Measurements from ENCODE around the gene BTN3A1. TPM values are rescaled to one million over a fixed set of nuclear protein-coding genes. Genes with fewer than 3 reads are reported as not detected.

BTN3A1 gene
- total RNA-seq, 2 experiments from 2014 or later = 33.3 to 33.4 TPM

DNA sequence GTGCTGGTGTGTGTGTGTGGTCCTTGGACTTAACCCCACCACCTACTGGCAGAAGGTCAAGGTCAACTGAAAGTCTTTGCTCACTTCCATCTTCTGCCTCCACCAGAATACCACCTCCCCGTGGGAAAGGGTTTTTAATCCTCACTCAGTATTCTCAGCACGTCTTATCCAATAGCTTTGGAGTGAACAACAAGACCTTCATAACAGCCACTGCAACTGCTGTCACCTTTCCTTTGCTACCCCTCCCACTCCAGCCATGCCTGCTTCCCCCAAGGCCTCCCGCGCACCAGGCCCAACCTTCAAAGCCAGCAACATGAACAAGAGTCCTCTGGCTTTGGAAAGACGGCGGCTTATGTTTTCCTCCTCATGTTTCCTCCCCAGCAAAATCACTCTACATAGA lies 20.0 kb upstream of the BTN3A1 start:
- intact Hi-C loops (cut with micrococcal nuclease; ENCODE audit: unreplicated experiment) = no loop called here
- Histone ChIP-seq H3K79me2 (ENCODE audit: insufficient read depth, low read depth, low read length) (peaks cover 20% of the 10 kb centered on the region; the same call in 1 of the 2 replicates), H3K36me3 (ENCODE audit: insufficient read depth, low read length) (peaks cover 29% of the 10 kb centered on the region), H2AFZ (ENCODE audit: low read length) (no peak overlapping the region; the same call in 1 of the 2 replicates), H4K20me1 (ENCODE audit: insufficient read depth, low read length) (no peaks in the 10 kb centered on the region), H3K9me3 (ENCODE audit: low read length) (no peaks in the 10 kb centered on the region), H3K27ac (ENCODE audit: low read depth, low read length, poor library complexity, severe bottlenecking) (peak overlapping the region; percentile 12), H3K4me1 (ENCODE audit: insufficient read depth, low read length, poor library complexity, severe bottlenecking) (peaks cover 45% of the 10 kb centered on the region), H3K4me3 (ENCODE audit: low read depth, low read length, poor library complexity, severe bottlenecking) (no peak overlapping the region), H3K9me2 (ENCODE audit: insufficient read depth, low read length) (no peaks in the 10 kb centered on the region), H3K4me2 (ENCODE audit: low read length) (peak overlapping the region; percentile 99; the same call in 1 of the 2 replicates)
- BruUV-seq (replicated peaks) = no TSS peak
- ChIA-PET POLR2A (no interaction called here), CTCF (ENCODE audit: unreplicated experiment) (no interaction called here)
- no peak for DNase-seq (ENCODE audit: low spot score)
- TF ChIP-seq, protein P1, sequence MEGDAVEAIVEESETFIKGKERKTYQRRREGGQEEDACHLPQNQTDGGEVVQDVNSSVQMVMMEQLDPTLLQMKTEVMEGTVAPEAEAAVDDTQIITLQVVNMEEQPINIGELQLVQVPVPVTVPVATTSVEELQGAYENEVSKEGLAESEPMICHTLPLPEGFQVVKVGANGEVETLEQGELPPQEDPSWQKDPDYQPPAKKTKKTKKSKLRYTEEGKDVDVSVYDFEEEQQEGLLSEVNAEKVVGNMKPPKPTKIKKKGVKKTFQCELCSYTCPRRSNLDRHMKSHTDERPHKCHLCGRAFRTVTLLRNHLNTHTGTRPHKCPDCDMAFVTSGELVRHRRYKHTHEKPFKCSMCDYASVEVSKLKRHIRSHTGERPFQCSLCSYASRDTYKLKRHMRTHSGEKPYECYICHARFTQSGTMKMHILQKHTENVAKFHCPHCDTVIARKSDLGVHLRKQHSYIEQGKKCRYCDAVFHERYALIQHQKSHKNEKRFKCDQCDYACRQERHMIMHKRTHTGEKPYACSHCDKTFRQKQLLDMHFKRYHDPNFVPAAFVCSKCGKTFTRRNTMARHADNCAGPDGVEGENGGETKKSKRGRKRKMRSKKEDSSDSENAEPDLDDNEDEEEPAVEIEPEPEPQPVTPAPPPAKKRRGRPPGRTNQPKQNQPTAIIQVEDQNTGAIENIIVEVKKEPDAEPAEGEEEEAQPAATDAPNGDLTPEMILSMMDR (conservative IDR thresholded peaks at IDR 0.05; ENCODE audit: low read length) = no peak
- TF ChIP-seq EZH2phosphoT487 (IDR thresholded peaks at IDR 0.05; ENCODE audit: borderline replicate concordance, low read depth, low read length) = no peak

DNA sequence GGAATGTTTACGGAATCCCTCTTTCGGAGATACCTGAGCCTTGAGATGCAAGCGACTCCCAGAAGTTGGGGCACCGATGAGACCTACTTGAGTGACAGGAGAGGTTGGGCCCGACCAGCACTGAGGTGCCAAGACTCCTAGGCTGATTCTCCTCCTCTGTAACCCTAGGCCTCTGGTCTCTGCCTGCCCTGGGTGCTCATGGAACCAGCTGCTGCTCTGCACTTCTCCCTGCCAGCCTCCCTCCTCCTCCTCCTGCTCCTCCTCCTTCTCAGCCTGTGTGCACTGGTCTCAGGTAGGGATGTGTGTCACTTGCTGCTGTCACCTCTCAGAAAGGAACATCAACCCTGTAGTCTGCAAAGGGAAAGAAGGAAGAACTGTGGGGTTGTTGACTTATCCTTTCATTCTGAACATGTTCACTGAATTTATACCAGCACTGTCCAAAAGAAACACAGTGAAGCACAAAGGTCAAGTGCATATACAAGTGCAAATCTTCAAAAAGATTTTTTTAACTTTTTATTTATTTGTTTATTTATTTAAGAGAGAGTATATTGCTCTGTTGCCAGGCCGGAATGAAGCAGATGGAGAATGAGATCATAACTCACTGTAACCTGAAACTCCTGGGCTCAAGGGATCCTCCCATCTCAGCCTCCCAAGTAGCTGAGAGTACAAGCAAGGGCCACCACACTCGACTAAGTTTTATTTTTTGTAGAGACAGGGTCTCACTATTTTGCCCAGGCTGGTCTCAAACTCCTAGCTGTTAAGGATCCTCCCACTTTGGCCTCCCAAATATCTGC lies 18.3 kb upstream of the BTN3A1 start:
- Histone ChIP-seq H3K4me2 (ENCODE audit: low read length) (peak overlapping the region; percentile 99), H2AFZ (ENCODE audit: low read length) (peak overlapping the region; percentile 92), H4K20me1 (ENCODE audit: insufficient read depth, low read length) (no peaks in the 10 kb centered on the region), H3K4me3 (ENCODE audit: low read depth, low read length, poor library complexity, severe bottlenecking) (peak overlapping the region; percentile 94), H3K4me1 (ENCODE audit: insufficient read depth, low read length, poor library complexity, severe bottlenecking) (peaks cover 62% of the 10 kb centered on the region), H3K9me2 (ENCODE audit: insufficient read depth, low read length) (no peaks in the 10 kb centered on the region), H3K9me3 (ENCODE audit: low read length) (no peaks in the 10 kb centered on the region), H3K79me2 (ENCODE audit: insufficient read depth, low read depth, low read length) (peaks cover 20% of the 10 kb centered on the region; the same call in 1 of the 2 replicates), H3K27ac (ENCODE audit: low read depth, low read length, poor library complexity, severe bottlenecking) (peak overlapping the region; percentile 57), H3K36me3 (ENCODE audit: insufficient read depth, low read length) (peaks cover 31% of the 10 kb centered on the region)
- TSS peak; percentile 55 for BruUV-seq (replicated peaks)
- DNase-seq (ENCODE audit: low spot score) = peak; percentile 44
- TF ChIP-seq, protein P1 (conservative IDR thresholded peaks at IDR 0.05; ENCODE audit: low read length) = no peak
- TF ChIP-seq EZH2phosphoT487 (IDR thresholded peaks at IDR 0.05; ENCODE audit: borderline replicate concordance, low read depth, low read length) = no peak
- CTCF ChIA-PET (ENCODE audit: unreplicated experiment) = no interaction called here
- POLR2A ChIA-PET = interaction anchor here (0.7 to 1.8 kb wide), 5 partner anchors 9 to 110 kb away, joined by 3 to 6 read pairs (median 5); no protein-coding TSS in a partner anchor
- intact Hi-C loops (cut with micrococcal nuclease; ENCODE audit: unreplicated experiment) = no loop called here

DNA sequence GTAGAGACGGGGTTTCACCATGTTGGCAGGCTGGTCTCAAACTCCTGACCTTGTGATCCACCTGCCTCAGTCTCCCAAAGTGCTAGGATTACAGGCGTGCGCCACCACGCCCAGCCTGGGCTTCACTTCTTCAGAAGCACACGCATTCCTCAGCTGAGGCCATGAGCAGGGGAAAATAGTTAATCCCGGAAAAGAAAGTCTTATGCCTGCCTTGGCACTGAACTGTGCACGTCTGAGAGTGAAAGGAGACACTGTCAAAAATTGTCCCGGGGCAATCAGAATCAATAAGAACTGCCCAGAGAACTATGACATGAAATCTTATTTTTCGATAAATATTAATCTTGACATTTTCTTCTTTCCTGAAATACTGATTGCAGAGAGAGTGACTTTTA lies 16.3 kb upstream of the BTN3A1 start:
- H3K9me3 ChIP-seq (ENCODE audit: low read length) = no peaks in the 10 kb centered on the region
- no peak for DNase-seq (ENCODE audit: low spot score)
- peaks cover 71% of the 10 kb centered on the region for H3K4me1 ChIP-seq (ENCODE audit: insufficient read depth, low read length, poor library complexity, severe bottlenecking)
- H3K27ac ChIP-seq (ENCODE audit: low read depth, low read length, poor library complexity, severe bottlenecking) = no peak overlapping the region
- TF ChIP-seq EZH2phosphoT487 (IDR thresholded peaks at IDR 0.05; ENCODE audit: borderline replicate concordance, low read depth, low read length) = no peak
- TF ChIP-seq, protein P1 (conservative IDR thresholded peaks at IDR 0.05; ENCODE audit: low read length) = no peak
- POLR2A ChIA-PET = interaction anchor here (1.5 kb wide), 1 partner anchor 16 kb away, joined by 3 read pairs; no protein-coding TSS in a partner anchor
- BruUV-seq (replicated peaks) = no TSS peak
- CTCF ChIA-PET (ENCODE audit: unreplicated experiment) = no interaction called here
- no peak overlapping the region for H3K4me3 ChIP-seq (ENCODE audit: low read depth, low read length, poor library complexity, severe bottlenecking)
- no peaks in the 10 kb centered on the region for H4K20me1 ChIP-seq (ENCODE audit: insufficient read depth, low read length)
- no peak overlapping the region for H2AFZ ChIP-seq (ENCODE audit: low read length)
- H3K36me3 ChIP-seq (ENCODE audit: insufficient read depth, low read length) = peaks cover 48% of the 10 kb centered on the region
- intact Hi-C loops (cut with micrococcal nuclease; ENCODE audit: unreplicated experiment) = no loop called here
- H3K9me2 ChIP-seq (ENCODE audit: insufficient read depth, low read length) = no peaks in the 10 kb centered on the region
- H3K4me2 ChIP-seq (ENCODE audit: low read length) = no peak overlapping the region; the same call in 1 of the 2 replicates
- peaks cover 20% of the 10 kb centered on the region; the same call in 1 of the 2 replicates for H3K79me2 ChIP-seq (ENCODE audit: insufficient read depth, low read depth, low read length)

Data from OCI-LY7 (cell line).